Left renal cortex interstitium (tissue), 4 donors: Measurements from ENCODE around the gene ZNF821. TPM values are rescaled to one million over a fixed set of nuclear protein-coding genes. Genes with fewer than 3 reads are reported as not detected.
"Not testable (repeated sequence)": the region's sequence is repeated elsewhere in the genome, so short reads cannot be mapped to it uniquely, and the experiment has no call there.

Source experiments
- DNase-seq, 4 donors: peaks; one replicate each; pipeline ENCODE4 v3.0.0-alpha.2; 2013; ENCODE audit warnings: low read depth in 4 of 4, low spot score in 2 of 4, missing footprints in 1 of 4
- polyA plus RNA-seq, 4 donors: library from polyadenylated mRNA; unstranded; fragments of 120-200 nt; gene quantifications; one replicate each; pipeline ENCODE4 v1.2.1, GENCODE V29; 2013; ENCODE audit not compliant: insufficient read length in 4 of 4

The ZNF821 gene
- polyA plus RNA-seq = 10 to 100 TPM; 21.5 to 26.5 (median 22.5) TPM

- DNase-seq = peak; percentile 59 to 83 (median 76)
Observed at GRCh38 chr16:71883849-71884638, at the start of gene ZNF821. Gene ZNF821 (minus strand): TSS chr16:71884182. CDS start chr16:71879946, 4,236 bp downstream.

- no peak for DNase-seq
Observed at GRCh38 chr16:71933017-71933416, 49.0 kb upstream of the ZNF821 start.

- no peak for DNase-seq
Observed at GRCh38 chr16:71931599-71931998, 47.6 kb upstream of the ZNF821 start.

GRCh38 chr16:71931001-71931400, 47.0 kb upstream of the ZNF821 start:
- DNase-seq = no peak

- no peak for DNase-seq
Observed at GRCh38 chr16:71930013-71930563, 46.1 kb upstream of the ZNF821 start.

GRCh38 chr16:71929048-71929447, 45.1 kb upstream of the ZNF821 start:
- DNase-seq = no peak

- no peak for DNase-seq
Observed at GRCh38 chr16:71927787-71928186, 43.8 kb upstream of the ZNF821 start.

GRCh38 chr16:71927383-71927782, 43.4 kb upstream of the ZNF821 start:
- DNase-seq = no peak

GRCh38 chr16:71924710-71925109, 40.7 kb upstream of the ZNF821 start:
- no peak for DNase-seq

- no peak for DNase-seq
Observed at GRCh38 chr16:71923941-71924690, 40.1 kb upstream of the ZNF821 start.

GRCh38 chr16:71920658-71921057, 36.7 kb upstream of the ZNF821 start:
- no peak for DNase-seq

- DNase-seq = no peak
Observed at GRCh38 chr16:71919035-71919434, 35.1 kb upstream of the ZNF821 start.

GRCh38 chr16:71917900-71918299, 33.9 kb upstream of the ZNF821 start:
- no peak for DNase-seq

- no peak for DNase-seq
Observed at GRCh38 chr16:71916397-71916920, 32.5 kb upstream of the ZNF821 start.

- DNase-seq = no peak
Observed at GRCh38 chr16:71915350-71915749, 31.4 kb upstream of the ZNF821 start.

GRCh38 chr16:71914802-71915201, 30.8 kb upstream of the ZNF821 start:
- DNase-seq = no peak

GRCh38 chr16:71912534-71913275, 28.7 kb upstream of the ZNF821 start:
- DNase-seq = no peak

- no peak for DNase-seq
Observed at GRCh38 chr16:71911121-71911520, 27.1 kb upstream of the ZNF821 start.

GRCh38 chr16:71905765-71906164, 21.8 kb upstream of the ZNF821 start:
- not testable (repeated sequence) for DNase-seq

- no peak for DNase-seq
Observed at GRCh38 chr16:71904239-71904638, 20.3 kb upstream of the ZNF821 start.

GRCh38 chr16:71903608-71904007, 19.6 kb upstream of the ZNF821 start:
- no peak for DNase-seq
